Forelimb muscle (tissue), 1 donor: ENCODE data around the gene MBD3L3. TPM values are rescaled to one million over a fixed set of nuclear protein-coding genes. Genes with fewer than 3 reads are reported as not detected.
"Not testable (repeated sequence)": the region's sequence is repeated elsewhere in the genome, so short reads cannot be mapped to it uniquely, and the experiment has no call there.

Experiments used
- DNase-seq: peaks from one replicate; pipeline ENCODE4 v3.0.0-alpha.2; 2013; ENCODE audit warnings: low read depth
- polyA plus RNA-seq: library from polyadenylated mRNA; unstranded; fragments of 120-200 nt; gene quantifications from one replicate; pipeline ENCODE4 v1.2.1, GENCODE V29; 2013; ENCODE audit not compliant: insufficient read length

The MBD3L3 gene
- not detected for polyA plus RNA-seq

DNA sequence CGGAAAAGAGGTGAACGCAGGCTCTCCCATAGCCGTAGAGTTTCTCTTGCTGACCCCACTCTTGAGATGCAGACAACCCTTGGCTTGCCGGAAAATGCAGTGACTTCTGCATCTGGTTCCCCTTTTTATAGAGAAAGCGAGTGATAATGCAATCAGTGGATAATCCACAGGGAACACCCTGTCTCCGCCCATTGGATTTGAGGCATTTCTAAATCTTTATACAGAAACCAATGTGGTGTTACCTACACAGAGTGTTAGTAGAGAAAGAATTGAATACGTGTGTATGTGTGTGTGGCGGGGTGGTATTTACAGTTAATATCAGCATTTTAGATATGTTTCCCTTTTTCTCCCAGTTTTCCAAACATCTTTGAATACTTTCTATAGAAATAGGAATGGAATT is at the start of gene MBD3L3:
Gene MBD3L3, minus strand, starts transcription at position 101 of the 400 bp plus-strand sequence. Its CDS starts 71 bp downstream, at position 30.
- DNase-seq: not testable (repeated sequence)

DNA sequence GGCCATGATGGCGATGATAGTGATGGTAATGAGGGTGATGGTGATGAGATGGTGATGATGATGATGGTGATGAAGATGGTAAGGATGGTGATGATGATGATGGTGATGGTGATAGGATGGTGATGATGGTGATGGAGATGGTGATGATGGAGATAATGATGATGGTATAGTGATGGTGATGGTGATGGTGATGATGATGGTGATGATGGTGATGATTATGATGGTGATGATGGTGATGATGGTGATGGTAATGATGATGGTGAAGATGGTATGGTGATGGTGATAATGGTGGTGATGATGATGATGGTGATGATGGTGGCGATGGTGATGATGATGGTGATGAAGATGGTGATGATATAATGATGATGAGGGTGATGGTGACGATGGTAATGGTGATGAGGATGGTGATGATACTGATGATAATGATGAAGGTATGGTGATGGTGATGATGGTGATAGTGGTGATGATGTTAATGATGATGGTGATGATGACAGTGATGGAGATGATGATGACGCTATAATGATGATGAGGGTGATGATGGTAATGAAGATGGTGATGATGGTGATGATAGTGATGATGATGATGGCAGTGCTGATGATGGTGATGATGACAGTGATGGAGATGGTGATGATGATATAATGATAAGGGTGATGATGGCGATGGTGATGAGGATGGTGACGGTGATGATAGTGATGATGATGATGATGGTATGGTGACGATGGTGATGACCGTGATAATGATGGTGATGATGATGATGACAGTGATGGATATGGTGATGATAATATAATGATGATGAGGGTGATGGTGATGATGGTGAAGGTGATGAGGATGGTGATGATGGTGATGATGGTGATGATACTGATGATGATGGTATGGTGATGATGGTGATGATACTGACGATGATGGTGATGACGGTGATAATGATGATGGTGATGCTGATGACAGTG is 48.5 kb upstream of the MBD3L3 start:
- DNase-seq: no peak

DNA sequence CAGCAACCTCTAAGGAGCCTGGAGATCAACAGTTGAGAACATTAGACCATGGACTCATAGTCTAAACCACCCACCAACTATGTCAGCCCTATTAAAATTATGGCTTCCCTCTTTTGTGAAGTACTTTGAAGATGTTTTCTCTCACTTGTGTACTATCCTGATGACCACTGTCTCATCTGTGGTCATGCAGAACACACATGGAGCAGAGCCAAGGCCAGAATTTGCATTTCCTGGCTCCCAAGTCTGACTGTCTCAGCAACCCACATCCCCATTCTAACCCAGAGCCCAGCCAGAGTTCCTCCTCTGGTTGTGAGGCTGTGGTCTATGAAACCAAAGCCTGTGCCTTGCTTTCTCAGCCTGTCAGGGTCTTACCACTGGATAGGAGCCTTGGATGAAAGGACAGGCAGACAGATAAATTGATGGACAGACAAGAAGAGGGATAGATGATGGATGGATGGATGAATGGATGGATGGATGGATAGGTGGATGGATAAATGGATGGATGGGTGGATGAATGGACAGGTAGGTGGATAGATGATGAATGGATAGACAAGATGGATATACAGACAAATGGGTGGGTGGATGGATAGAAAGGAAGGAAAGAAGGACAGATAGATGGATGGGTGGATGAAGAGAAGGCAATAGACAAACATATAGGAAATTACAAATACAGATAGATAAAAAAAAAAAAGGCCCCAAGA is 46.4 kb upstream of the MBD3L3 start:
- no peak for DNase-seq

DNA sequence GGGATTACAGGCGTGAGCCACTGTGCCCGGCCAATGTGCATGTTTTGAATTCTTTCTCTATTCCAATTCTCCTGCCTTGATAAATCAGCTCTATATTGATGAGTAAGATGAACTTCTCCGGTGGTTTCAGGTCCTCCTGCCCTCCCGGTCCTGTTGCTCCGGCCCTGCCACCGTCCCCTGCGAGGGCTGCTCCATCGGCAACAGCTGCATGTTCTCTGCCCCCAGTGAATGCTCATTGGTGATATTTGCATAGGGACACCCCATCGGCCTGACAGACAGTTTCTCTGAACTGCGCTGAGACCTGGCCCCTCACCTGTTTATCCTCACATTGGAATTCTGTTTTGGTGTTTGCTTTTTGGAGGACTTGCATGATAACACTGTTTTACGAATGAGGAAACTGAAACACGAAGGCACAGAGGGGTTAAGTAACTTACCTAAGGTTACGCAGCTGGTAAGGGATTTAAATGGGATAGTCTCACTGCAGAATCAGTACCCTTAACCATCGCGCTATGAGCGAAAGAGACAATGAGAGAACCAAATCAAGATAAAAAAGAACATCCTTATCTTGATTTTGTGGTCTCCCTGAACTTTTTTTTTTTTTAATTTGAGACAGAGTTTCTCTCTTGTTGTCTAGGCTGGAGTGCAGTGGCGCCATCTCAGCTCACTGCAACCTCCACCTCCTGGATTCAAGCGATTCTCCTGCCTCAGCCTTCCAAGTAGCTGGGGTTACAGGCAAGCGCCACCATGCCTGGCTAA is 43.2 kb upstream of the MBD3L3 start:
- DNase-seq: no peak

DNA sequence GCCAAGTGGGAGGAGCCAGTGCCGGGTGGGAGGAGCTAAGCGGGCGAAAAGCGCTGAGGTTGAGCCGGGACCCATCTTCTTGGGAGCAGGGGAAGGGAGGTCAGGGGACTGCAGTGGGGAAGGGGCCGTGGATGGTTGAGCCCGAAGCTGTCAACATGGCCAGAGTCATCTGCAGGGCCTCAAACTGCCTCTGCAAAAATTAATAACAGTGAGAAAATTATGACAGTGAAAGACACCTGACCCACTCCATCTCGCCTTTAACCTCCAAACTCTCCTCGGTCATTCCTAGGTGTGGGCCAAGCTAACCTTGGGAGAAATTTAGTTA is 41.1 kb upstream of the MBD3L3 start:
- DNase-seq: no peak

DNA sequence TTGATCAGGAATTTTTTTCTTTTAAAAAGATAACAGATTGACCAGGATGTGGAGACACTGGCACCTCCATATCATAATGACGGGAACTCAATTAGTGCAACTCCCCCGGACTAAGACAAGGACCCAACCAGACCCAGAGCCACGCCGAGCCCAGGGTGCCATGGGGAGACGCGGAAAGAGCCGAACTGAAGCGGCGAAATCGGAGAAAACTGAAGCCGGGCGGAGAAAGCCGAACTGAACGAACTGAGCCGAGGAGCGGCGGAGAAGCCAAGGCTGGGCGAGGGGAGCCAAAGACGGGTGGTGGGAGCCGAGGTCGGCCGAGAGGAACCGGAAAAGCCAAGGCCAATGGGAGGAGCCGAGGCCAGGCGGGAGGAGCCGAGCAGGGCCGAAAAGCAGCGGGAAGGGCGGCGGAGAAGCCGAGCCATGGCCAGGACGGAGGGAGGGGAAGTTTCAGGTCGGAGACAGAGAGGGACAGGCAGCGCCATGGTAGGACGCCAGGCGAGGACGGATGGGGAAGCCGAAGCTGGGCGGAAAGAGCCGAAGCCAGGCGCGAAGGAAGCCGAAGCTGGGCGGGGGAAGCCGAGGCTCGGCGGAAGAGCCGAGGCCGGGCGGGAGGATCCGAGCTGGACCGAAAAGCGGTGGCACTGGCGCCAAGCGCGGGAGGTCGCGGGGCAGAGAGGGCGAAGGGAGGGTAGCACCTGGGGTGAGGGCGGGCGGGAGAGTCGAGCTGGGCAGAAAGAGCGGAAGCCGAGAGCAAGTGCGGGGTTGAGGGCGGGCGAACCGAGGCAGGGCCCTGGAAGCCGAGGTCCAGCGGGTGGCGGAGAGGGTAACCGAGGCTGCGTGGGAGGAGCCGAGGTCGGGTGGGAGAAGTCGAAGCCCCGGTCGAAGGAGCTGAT is 40.5 kb upstream of the MBD3L3 start:
- DNase-seq: peak; percentile 86

DNA sequence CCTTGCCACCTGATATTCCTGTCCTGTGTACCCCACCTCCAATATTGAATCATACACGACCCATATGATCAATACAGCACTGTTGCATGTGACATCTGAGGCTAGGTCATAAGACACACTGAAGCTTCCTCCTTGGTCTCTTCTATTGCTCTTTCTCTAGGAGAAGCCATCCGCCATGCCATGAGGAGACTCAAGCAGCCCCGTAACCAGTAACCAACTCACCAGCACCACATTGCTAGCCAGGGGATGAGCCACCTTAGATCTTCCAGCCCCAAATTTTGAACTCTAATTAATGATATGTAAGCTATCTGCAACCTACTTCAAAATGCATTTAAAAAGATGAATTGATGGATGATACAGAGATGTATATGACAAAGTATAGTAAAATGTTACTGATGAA is 39.6 kb upstream of the MBD3L3 start:
- no peak for DNase-seq

DNA sequence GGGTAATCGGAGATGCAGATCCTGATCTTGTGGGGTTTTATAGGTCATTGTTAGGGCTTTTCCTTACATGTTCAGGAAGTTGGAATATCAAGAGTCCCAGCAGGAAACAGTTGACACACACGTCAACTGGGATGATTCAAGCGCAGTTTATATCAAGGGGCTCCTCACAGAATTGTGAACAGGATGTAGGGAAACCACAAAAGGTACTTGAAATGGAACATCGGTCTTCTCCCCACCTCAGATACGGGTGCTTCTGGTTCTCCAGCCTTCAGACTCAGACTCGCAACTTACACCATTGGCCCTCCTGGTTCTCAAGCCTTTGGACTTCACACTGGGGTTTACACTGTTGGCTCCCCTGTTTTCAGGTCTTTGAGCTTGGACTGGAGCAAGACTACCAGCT is 30.5 kb upstream of the MBD3L3 start:
- no peak for DNase-seq

DNA sequence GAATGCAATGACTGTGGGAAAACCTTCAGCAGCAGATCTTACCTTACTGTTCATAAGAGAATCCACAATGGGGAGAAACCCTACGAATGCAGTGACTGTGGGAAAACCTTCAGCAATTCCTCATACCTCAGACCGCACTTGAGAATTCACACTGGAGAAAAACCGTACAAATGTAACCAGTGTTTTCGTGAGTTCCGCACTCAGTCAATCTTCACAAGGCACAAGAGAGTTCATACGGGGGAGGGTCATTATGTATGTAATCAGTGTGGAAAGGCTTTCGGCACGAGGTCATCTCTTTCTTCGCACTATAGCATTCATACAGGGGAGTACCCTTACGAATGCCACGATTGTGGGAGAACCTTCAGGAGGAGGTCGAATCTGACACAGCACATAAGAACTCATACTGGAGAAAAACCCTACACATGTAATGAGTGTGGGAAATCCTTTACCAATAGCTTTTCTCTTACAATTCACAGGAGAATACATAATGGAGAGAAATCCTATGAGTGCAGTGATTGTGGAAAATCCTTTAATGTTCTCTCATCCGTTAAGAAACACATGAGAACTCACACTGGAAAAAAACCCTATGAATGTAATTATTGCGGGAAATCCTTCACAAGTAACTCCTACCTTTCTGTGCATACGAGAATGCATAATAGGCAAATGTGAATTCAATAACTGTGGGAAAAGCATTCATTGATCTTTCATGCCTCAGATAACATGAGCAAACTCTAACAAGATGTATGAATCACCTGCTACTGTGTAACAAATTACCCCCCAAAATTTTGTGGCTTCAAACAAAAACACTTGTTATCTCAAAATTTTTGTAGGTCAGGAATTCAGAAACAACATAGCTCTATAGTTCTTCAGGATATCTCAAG is 24.8 kb upstream of the MBD3L3 start:
- no peak for DNase-seq

DNA sequence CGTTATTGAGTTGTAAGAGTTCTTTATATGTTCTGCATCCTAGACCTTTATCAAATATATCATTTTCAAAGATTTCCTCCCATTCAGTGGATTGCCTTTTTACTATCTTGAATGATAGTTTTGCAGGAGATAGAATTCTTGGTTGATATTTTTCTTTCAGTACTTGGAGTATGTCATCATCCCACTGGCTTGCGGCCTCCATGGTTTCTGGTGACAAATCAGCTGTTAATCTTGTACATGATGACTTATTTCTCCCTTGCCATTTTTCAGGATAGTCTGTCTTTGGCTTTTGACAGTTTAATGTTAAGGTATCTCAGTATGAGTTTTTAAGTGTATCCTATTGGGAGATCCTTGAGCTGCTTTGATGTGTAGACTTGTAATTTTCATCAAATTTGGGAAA is 19.5 kb upstream of the MBD3L3 start:
- no peak for DNase-seq

DNA sequence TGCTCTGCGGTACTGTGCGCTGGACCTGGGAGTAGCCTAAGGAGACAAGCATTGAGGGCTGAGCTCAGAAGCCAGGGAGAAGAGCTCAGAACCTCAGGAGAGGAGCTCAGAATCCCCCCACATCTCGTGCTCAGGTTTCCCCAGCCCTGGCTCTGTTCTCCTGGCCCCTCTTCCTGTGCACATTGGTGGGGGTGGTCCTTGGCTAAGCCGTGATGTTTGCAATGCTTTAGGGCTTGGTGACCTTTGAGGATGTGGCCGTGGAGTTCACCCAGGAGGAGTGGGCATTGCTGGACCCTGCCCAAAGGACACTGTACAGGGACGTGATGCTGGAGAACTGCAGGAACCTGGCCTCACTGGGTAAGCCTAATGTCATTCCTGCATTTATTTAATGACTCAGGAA is 17.7 kb upstream of the MBD3L3 start:
- no peak for DNase-seq

DNA sequence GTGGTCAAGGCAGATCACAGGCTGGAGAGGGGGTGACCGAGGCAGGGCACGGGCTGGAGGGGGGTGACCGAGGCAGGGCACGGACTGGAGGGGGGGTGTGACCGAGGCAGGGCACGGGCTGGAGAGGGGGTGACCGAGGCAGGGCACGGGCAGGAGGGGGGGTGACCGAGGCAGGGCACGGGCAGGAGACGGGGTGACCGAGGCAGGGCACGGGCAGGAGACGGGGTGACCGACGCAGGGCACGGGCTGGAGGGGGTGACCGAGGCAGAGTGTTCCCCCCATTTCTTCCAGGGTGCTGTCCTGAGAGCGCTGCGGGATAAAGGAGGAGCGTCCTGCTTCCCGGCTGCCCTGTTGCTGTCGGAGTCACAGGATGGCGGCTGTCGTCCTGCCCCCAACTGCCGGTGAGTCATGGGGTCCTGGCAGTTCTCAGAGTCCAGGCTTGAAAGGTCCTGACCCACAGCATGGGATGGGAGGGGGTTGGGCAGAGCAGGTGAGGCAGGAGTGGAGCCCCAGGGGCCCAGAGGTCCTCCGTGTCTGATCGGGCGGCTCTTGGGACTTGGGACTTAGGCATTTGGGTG is 16.3 kb upstream of the MBD3L3 start:
- DNase-seq: no peak

DNA sequence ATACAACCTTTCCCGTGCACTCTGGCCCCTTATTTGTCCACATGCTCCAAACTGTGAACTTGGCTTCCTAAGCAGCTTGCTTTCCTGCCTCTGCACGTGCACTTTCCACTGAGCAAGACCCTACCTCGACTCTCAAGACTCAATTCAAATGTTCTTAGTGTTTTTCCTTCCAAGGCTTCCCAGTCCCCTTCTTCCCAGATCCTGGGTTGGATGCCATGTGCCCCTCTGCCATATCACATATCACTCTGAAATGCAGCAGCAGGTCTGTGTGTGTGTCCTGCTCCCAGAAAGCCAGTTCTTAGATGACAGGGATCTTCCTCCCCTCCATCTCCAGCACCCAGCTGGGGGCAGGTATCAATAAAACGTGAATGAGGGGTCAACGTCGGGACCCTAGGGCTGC is 14.1 kb upstream of the MBD3L3 start:
- no peak for DNase-seq

DNA sequence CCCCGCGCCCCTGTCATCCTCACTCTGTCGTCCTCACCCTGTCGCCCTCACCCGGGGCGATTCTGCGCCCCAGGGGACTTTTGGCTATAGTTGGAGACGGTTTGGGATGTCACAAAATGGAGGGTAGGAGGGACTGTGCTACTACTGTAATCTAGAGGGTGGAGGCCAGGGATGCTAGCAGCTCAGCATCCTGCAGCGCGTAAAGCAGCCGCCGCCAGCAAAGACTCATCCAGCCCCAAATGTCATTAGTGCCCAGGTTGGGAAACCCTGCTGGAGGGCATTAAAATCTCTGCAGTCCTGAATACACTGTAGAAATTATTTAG is 11.4 kb upstream of the MBD3L3 start:
- no peak for DNase-seq

DNA sequence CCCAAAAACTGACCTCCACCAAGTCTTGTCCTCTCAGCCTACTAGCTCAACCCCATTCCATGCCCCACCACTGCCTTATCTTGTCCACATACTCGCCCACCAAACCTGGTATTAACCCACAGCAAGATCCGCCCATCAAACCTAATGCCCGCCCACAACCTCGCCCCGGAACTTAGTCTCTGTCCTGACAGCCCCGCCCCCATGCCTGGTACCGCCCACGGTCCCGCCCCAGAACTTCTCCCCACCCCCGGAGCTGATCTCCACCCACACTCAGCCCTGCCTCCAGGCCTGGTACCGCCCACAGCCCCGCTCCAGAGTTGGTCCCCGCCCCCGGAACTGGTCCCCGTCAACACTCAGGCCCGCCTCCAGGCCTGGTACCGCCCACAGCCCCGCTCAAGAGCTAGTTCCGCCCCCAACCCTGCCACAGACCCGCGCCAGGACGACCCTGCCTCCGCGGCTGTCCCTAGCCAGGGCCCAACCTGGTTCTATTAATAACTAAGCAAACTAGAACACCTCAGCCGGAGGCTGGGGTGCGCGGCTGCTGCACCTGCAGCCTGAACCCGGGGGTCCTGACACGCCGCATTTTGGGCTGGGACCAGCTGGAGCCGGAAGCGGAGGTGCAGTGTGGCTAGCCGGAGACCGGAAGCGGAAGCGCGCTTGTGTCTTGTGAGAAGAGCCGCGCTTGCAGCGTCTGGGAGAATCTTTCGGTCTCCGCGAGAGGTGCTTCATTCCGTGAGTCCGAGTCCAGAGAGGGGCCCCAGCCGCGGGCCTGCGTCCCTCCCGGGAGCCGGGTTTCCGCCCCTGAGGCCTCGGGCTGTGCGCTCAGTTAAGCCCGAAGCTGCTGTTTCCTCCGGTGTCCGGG is 10.8 kb upstream of the MBD3L3 start, which contains the start of gene ZNF557:
Gene ZNF557, plus strand, starts transcription at position 662 of the 862 bp plus-strand sequence. CDS start 5,372 bp downstream, outside the sequence.
- peak; percentile 80 for DNase-seq

DNA sequence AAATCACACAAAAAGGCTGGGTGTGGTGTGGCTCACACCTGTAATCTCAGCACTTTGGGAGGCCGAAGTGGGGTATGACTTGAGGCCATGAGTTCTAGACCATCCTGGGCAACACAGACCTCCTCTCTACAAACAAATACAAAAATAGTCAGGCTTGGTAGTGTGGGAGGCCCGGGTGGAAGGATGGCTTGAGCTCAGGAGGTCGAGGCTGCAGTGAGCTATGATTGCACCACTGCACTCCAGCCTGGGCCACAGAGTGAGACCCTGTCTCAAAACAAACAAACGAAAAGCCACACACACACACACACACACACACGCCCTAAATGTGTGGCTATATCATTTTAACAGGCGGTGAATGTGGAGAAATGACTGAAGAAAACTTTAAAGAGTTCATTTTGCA is 10.1 kb upstream of the MBD3L3 start:
- no peak for DNase-seq

DNA sequence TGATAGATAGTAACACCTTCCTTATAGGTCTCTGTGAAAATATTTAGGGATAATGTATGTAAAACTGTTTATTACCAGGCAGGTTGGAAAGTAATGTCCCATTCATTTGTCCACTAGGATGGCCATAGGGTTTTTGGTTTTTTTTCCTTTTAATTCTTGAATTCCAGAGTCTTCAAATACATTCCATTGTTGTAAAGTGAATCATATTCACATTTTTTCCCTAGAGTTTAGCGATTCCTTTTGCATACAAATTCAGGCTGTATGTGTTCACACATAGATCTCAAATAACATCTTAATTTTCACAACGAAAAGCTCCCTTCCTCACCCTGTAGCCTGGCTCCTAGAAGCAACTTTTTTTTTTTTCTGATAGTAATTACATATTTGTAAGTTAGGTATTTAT is 9.2 kb upstream of the MBD3L3 start:
- no peak for DNase-seq

DNA sequence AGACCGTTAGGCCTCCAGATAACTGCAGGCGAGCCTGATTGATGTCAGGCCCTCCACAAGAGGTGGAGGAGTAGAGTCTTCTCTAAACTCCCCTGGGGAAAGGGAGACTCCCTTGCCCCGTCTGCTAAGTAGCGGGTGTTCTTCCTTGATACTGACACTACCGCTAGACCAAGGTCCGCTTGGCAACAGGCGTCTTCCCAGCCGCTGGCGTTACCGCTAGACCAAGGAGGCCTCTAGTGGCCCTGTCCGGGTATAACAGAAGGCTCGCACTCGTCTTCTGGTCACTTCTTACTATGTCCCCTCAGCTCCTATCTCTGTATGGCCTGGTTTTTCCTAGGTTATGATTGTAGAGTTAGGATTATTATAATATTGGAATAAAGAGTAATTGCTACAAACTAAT is 8.6 kb upstream of the MBD3L3 start:
- DNase-seq: not testable (repeated sequence)
